ENCODE measurements around the gene MYO1E.

- TF ChIP-seq PKNOX1 (IDR thresholded peaks at IDR 0.05) = no peak
- no peak for TF ChIP-seq TARDBP (IDR thresholded peaks at IDR 0.05)
- TF ChIP-seq LEF1 (IDR thresholded peaks at IDR 0.05; ENCODE audit: borderline replicate concordance) = no peak
- no peak for TF ChIP-seq ZNF384 (IDR thresholded peaks at IDR 0.05)
- no peak for TF ChIP-seq SP1 (IDR thresholded peaks at IDR 0.05)
- no peak for TF ChIP-seq NFRKB (IDR thresholded peaks at IDR 0.05)
- no peak for TF ChIP-seq HDGF (IDR thresholded peaks at IDR 0.05; ENCODE audit: borderline replicate concordance)
- TF ChIP-seq CTBP1 (IDR thresholded peaks at IDR 0.05; ENCODE audit: borderline replicate concordance) = no peak
- no peak for TF ChIP-seq ELF4 (IDR thresholded peaks at IDR 0.05)
Measured at GRCh38 chr15:59367022-59367451, 5.6 kb downstream of the MYO1E start.

Data from HEK293T (cell line).